ENCODE data around the gene PRND. TPM values are rescaled to one million over a fixed set of nuclear protein-coding genes. Genes with fewer than 3 reads are reported as not detected.
"Not testable (repeated sequence)": the region's sequence is repeated elsewhere in the genome, so short reads cannot be mapped to it uniquely, and the experiment has no call there.

The PRND gene
- total and polyA plus RNA-seq, 5 donors from 2014 or later: 0.05 to 0.26 (median 0.17) TPM; not detected in 2

DNA sequence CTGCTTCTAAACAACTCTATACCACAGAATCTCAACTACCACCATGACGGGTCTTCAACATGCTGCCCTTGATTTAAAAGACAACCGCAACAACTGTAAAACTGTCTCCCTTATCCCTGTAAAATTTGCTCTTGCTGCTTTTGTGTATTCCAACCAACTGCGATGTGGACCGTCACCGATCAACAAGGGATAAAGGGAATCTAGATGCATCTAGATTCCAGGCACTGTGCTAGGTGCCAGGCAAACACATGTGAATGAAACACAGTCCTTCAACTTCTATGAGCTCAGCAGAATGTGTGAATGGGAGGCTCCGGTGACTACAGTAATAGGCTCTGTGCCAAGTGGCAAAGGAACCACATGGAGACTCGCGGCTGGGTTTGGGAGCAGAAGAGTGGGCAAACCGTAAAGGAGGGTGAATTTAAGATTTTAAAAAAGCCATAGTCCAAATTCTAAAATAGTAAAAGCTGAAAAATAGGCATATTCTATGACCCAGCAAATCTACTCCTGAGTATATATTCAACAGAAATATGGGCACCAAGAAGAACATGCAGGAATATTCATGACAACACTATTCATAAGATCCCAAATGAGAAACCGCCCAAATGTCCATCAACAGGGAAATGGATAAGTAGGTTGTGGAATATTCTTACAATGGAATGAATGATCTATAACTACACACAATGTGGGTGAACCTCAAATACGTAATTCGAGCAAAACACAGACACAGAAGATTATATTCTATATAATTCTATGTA, 3.7 kb upstream of the PRND start:
- Mint-ChIP-seq H3K27me3 (peaks cover 6% of the 10 kb centered on the region), H3K27ac (no peak overlapping the region), H3K4me3 (no peak overlapping the region), H3K36me3 (no peaks in the 10 kb centered on the region), H3K9me3 (no peaks in the 10 kb centered on the region), H3K4me1 (peaks cover 7 to 13% (median 8%) of the 10 kb centered on the region in 4 donors)
- Histone ChIP-seq H3K9me3 (ENCODE audit: control insufficient read depth in 2 of 2, low read length in 2 of 2) (no peaks in the 10 kb centered on the region), H3K4me3 (ENCODE audit: low read depth, low read length) (no peak overlapping the region), H3K27ac (ENCODE audit: insufficient read depth, low read length, poor library complexity, severe bottlenecking) (no peak overlapping the region), H3K4me1 (ENCODE audit: control insufficient read depth, insufficient read depth, low read length, poor library complexity, severe bottlenecking) (peaks cover 8% of the 10 kb centered on the region), H3K36me3 (ENCODE audit: control insufficient read depth, insufficient read depth, low read length) (no peaks in the 10 kb centered on the region), H3K27me3 (ENCODE audit: control insufficient read depth, insufficient read depth, low read length) (peaks cover 2% of the 10 kb centered on the region)
- DNase-seq (no peak), ATAC-seq (ENCODE audit: low read depth in 2 of 2) (no peak)

DNA sequence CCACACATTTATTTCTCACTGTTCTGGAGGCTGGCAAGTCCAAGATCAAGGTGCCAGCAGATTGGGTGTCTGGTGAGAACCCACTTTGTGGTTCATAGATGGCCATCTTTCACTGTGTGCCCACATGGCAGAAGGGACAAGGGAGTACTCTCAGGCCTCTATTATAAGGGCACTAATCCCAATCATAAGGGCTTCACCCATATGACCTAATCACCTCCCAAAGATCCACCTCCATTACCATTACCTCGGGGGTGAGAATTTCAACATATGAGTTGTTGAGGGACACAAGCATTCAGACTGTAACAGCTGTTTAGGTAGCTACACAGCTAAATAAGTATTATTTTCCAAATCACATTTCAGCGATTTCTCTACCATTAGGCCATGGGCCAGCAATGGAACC, 2.5 kb upstream of the PRND start:
- ATAC-seq (ENCODE audit: low read depth in 2 of 2): no peak

DNA sequence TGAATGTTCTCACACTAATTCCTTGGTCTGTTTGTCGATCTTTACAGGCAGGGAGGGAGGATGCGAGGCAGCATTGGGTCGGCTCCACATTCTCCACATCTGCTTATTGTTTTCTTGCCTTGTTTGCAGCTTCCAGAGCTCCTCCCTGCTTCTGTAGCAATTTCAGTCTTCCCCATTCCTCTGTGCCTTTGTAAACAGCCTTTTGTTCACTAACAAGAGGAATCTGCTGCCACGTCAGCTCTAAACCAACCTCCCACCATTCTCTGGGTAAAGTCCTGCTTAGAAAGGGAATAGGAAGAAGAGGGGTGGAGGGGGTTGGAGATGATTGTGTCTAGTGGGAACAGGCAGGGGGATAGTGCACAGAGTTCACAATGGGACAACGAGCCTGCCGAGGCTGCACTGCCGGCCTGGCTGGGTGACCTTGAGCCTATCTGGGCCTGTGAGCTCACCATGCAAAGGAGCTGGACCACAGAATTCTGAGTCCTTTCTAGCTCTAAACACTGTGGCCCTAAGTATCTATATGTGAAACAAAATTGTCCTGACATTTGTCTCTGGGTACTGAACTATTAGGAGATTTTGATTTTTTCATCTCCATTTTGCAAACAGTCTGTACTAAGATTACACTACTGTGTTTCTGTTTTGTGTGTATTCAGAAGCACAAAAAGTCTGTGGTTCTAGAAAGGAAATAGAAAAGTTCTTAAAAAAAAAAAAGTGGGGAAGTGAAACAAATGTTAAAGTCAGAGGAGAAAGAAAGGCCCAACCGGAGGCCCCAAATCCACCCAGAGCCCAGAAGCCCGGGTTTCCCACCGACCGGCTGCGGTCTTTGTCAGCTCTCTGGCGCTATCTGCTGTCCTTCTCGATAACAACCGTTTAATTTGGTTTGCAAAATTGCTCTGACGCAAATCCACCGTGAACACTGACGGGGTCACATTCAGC, 1.4 kb upstream of the PRND start:
- ATAC-seq (ENCODE audit: low read depth in 2 of 2) (peak; percentile 76 to 85), DNase-seq (peak; percentile 60 to 81 (median 79))
- Mint-ChIP-seq H3K36me3 (no peaks in the 10 kb centered on the region), H3K4me1 (peaks cover 7 to 13% (median 8%) of the 10 kb centered on the region in 4 donors), H3K4me3 (peak overlapping the region in 1 of 4 donors; percentile 17), H3K27me3 (peaks cover 3% of the 10 kb centered on the region), H3K9me3 (no peaks in the 10 kb centered on the region), H3K27ac (peak overlapping the region in 2 of 3 donors; percentile 65 to 85)
- H3K9me3 ChIP-seq (ENCODE audit: control insufficient read depth in 2 of 2, low read length in 2 of 2): no peaks in the 10 kb centered on the region
- H3K36me3 ChIP-seq (ENCODE audit: control insufficient read depth, insufficient read depth, low read length): no peaks in the 10 kb centered on the region
- no peak overlapping the region for H3K4me3 ChIP-seq (ENCODE audit: low read depth, low read length)
- no peaks in the 10 kb centered on the region for H3K27me3 ChIP-seq (ENCODE audit: control insufficient read depth, insufficient read depth, low read length)
- H3K27ac ChIP-seq (ENCODE audit: insufficient read depth, low read length, poor library complexity, severe bottlenecking): no peak overlapping the region
- peaks cover 8% of the 10 kb centered on the region for H3K4me1 ChIP-seq (ENCODE audit: control insufficient read depth, insufficient read depth, low read length, poor library complexity, severe bottlenecking)

More for the DNA sequence above, 2.5 kb upstream of the PRND start:
- H3K27ac Mint-ChIP-seq: no peak overlapping the region
- H3K27me3 Mint-ChIP-seq: peaks cover 6% of the 10 kb centered on the region
- Histone ChIP-seq H3K4me1 (ENCODE audit: control insufficient read depth, insufficient read depth, low read length, poor library complexity, severe bottlenecking) (peaks cover 8% of the 10 kb centered on the region), H3K4me3 (ENCODE audit: low read depth, low read length) (no peak overlapping the region), H3K27ac (ENCODE audit: insufficient read depth, low read length, poor library complexity, severe bottlenecking) (no peak overlapping the region), H3K9me3 (ENCODE audit: control insufficient read depth in 2 of 2, low read length in 2 of 2) (no peaks in the 10 kb centered on the region), H3K27me3 (ENCODE audit: control insufficient read depth, insufficient read depth, low read length) (no peaks in the 10 kb centered on the region), H3K36me3 (ENCODE audit: control insufficient read depth, insufficient read depth, low read length) (no peaks in the 10 kb centered on the region)
- no peaks in the 10 kb centered on the region for H3K9me3 Mint-ChIP-seq
- H3K4me3 Mint-ChIP-seq: no peak overlapping the region
- H3K36me3 Mint-ChIP-seq: no peaks in the 10 kb centered on the region
- H3K4me1 Mint-ChIP-seq: peaks cover 7 to 13% (median 8%) of the 10 kb centered on the region in 4 donors
- no peak for DNase-seq

DNA sequence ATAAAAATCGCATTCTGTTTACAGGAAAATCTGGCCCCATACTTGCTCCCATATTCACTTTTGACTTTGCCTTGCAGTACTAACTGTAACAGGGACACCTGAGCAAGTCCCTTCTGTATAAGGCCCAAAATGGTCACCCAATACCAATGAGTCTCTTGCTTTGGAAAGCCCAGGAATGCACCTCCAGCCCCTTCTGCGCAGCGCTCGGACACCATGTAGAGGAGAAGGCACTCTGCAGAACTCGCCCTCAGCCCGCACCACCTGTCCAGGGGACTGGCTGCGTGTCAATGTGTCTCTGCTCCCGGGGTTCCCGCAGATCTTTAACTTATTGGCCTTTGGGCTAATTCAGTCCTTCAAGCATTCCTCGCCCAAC, 746 bp upstream of the PRND start:
- Histone ChIP-seq H3K4me1 (ENCODE audit: control insufficient read depth, insufficient read depth, low read length, poor library complexity, severe bottlenecking) (peaks cover 8% of the 10 kb centered on the region), H3K4me3 (ENCODE audit: low read depth, low read length) (no peak overlapping the region), H3K9me3 (ENCODE audit: control insufficient read depth in 2 of 2, low read length in 2 of 2) (no peaks in the 10 kb centered on the region), H3K36me3 (ENCODE audit: control insufficient read depth, insufficient read depth, low read length) (no peaks in the 10 kb centered on the region), H3K27ac (ENCODE audit: insufficient read depth, low read length, poor library complexity, severe bottlenecking) (peak overlapping the region; percentile 26), H3K27me3 (ENCODE audit: control insufficient read depth, insufficient read depth, low read length) (no peaks in the 10 kb centered on the region)
- DNase-seq: no peak
- Mint-ChIP-seq H3K27me3 (no peaks in the 10 kb centered on the region), H3K36me3 (no peaks in the 10 kb centered on the region), H3K4me3 (no peak overlapping the region), H3K4me1 (peaks cover 7 to 13% (median 8%) of the 10 kb centered on the region in 4 donors), H3K27ac (peak overlapping the region in 2 of 3 donors; percentile 65 to 85), H3K9me3 (no peaks in the 10 kb centered on the region)
- ATAC-seq (ENCODE audit: low read depth in 2 of 2): peak in 1 of 2 donors; percentile 14

DNA sequence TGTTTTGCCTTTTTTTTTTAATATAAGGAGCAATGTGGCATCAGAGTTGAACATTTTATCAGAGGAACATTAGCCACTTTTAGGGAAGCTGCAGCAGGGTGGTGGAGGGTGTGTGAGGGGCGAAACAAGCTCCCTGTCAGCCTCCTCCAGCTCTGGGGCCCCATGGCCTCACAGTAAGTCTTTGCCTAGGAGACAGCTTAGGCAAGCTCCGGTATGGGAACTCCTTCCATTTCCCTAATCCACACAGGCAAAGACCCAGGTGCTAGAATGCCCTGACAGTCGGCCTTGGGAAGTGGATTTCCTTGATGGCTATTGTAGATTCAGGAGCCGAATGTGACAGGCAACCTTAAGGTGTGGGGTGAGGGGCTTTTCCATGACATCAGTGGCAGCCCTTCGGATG, 862 bp downstream of the PRND start:
- ATAC-seq (ENCODE audit: low read depth in 2 of 2) (no peak), DNase-seq (no peak)
- Histone ChIP-seq H3K4me1 (ENCODE audit: control insufficient read depth, insufficient read depth, low read length, poor library complexity, severe bottlenecking) (peaks cover 12% of the 10 kb centered on the region), H3K9me3 (ENCODE audit: control insufficient read depth in 2 of 2, low read length in 2 of 2) (no peaks in the 10 kb centered on the region), H3K4me3 (ENCODE audit: low read depth, low read length) (no peak overlapping the region), H3K36me3 (ENCODE audit: control insufficient read depth, insufficient read depth, low read length) (no peaks in the 10 kb centered on the region), H3K27ac (ENCODE audit: insufficient read depth, low read length, poor library complexity, severe bottlenecking) (no peak overlapping the region), H3K27me3 (ENCODE audit: control insufficient read depth, insufficient read depth, low read length) (no peaks in the 10 kb centered on the region)
- Mint-ChIP-seq H3K4me1 (peaks cover 17 to 23% (median 20%) of the 10 kb centered on the region in 4 donors), H3K4me3 (no peak overlapping the region), H3K9me3 (no peaks in the 10 kb centered on the region), H3K36me3 (no peaks in the 10 kb centered on the region), H3K27ac (peak overlapping the region in 1 of 3 donors; percentile 72), H3K27me3 (no peaks in the 10 kb centered on the region)

DNA sequence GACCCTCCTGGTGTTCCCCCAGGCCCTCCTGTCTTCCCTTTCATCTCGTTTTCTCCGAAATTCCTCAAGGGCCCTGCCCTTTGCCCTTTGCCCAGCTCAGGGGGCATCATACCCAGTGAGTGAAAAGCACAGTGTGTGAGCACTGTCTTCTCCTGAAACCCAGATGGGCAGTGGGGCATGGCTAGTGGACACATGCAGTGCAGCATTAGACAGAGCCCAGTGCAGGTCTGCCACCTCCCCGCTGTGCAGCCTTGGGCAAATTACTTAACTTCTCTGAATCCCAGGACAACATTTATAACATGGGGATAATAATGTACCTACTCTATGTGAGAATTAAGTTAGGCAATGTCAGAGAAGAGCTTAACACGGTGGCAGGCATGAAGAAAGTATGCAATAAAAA, 1.3 kb downstream of the PRND start:
- no peak overlapping the region for H3K4me3 ChIP-seq (ENCODE audit: low read depth, low read length)
- no peaks in the 10 kb centered on the region for H3K27me3 ChIP-seq (ENCODE audit: control insufficient read depth, insufficient read depth, low read length)
- Mint-ChIP-seq H3K4me3 (peak overlapping the region in 1 of 4 donors; percentile 23), H3K4me1 (peaks cover 17 to 23% (median 20%) of the 10 kb centered on the region in 4 donors), H3K27me3 (no peaks in the 10 kb centered on the region), H3K36me3 (no peaks in the 10 kb centered on the region), H3K9me3 (no peaks in the 10 kb centered on the region), H3K27ac (no peak overlapping the region)
- no peak for ATAC-seq (ENCODE audit: low read depth in 2 of 2)
- H3K27ac ChIP-seq (ENCODE audit: insufficient read depth, low read length, poor library complexity, severe bottlenecking): no peak overlapping the region
- no peak for DNase-seq
- H3K36me3 ChIP-seq (ENCODE audit: control insufficient read depth, insufficient read depth, low read length): no peaks in the 10 kb centered on the region
- peaks cover 12% of the 10 kb centered on the region for H3K4me1 ChIP-seq (ENCODE audit: control insufficient read depth, insufficient read depth, low read length, poor library complexity, severe bottlenecking)
- H3K9me3 ChIP-seq (ENCODE audit: control insufficient read depth in 2 of 2, low read length in 2 of 2): no peaks in the 10 kb centered on the region

DNA sequence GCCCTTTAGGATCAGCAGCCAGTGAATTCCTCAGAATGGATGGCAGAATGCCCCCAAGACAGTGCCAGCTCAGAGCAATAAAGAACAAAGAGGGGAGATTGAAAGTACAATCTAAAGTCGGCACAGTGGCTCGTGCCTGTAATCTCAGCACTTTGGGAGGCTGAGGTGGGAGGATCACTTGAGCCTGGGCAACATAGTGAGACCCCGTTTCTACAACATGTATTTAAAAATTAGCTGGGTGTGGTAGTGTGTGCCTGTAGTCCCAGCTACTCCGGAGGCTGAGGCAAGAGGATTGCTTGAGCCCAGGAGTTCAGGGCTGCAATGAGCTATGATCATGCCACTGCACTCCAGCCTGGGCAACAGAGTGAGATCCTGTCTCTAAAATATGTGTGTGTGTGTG, 1.8 kb downstream of the PRND start:
- ATAC-seq (ENCODE audit: low read depth in 2 of 2); H3K9me3 ChIP-seq (ENCODE audit: control insufficient read depth in 2 of 2, low read length in 2 of 2); H3K4me3 Mint-ChIP-seq; H3K4me3 ChIP-seq (ENCODE audit: low read depth, low read length); H3K36me3 Mint-ChIP-seq; H3K9me3 Mint-ChIP-seq; H3K36me3 ChIP-seq (ENCODE audit: control insufficient read depth, insufficient read depth, low read length); H3K27ac Mint-ChIP-seq; H3K27ac ChIP-seq (ENCODE audit: insufficient read depth, low read length, poor library complexity, severe bottlenecking); H3K27me3 Mint-ChIP-seq; DNase-seq; H3K27me3 ChIP-seq (ENCODE audit: control insufficient read depth, insufficient read depth, low read length): not testable (repeated sequence)
- H3K4me1 Mint-ChIP-seq: peaks cover 19 to 25% (median 20%) of the 10 kb centered on the region in 4 donors
- H3K4me1 ChIP-seq (ENCODE audit: control insufficient read depth, insufficient read depth, low read length, poor library complexity, severe bottlenecking): peaks cover 12% of the 10 kb centered on the region
